Activated T-cell treated with anti-CD3 and anti-CD28 coated beads, Interleukin-2, amount 50 U/mL, for 72 hours (primary cell): ENCODE measurements around the gene KAZALD1. TPM values are rescaled to one million over a fixed set of nuclear protein-coding genes. Genes with fewer than 3 reads are reported as not detected.
"Not testable (repeated sequence)": the region's sequence is repeated elsewhere in the genome, so short reads cannot be mapped to it uniquely, and the experiment has no call there.

ENCODE experiments used
- ATAC-seq, 2 donors: fragments of 150-1000 bp; cut with Tn5 transposase; replicated peaks in 1 of 2; 2 replicates each; pipeline ENCODE4 v1.10.0; 2021; ENCODE audit warnings: moderate library complexity in 2 of 2, mild to moderate bottlenecking in 1 of 2
- DNase-seq, 2 donors: peaks; one replicate each; pipeline ENCODE4 v3.0.0; 2021 to 2022; ENCODE audit warnings: mixed read lengths in 1 of 2
- H3K27ac Mint-ChIP-seq: one replicate; pipeline ENCODE4 v1.8.0; 2022; ENCODE audit warnings: mild to moderate bottlenecking, moderate library complexity, mixed read lengths
- H3K27me3 Mint-ChIP-seq: one replicate; pipeline ENCODE4 v1.8.0; 2022; ENCODE audit warnings: low read depth, mixed read lengths
- H3K36me3 Mint-ChIP-seq, 2 donors: one replicate each; pipeline ENCODE4 v1.8.0; 2022; ENCODE audit warnings: mixed read lengths in 2 of 2, mild to moderate bottlenecking in 1 of 2; ENCODE audit not compliant: insufficient read depth in 2 of 2
- H3K4me1 Mint-ChIP-seq: one replicate; pipeline ENCODE4 v1.8.0; 2022; ENCODE audit warnings: low read depth, mixed read lengths
- H3K4me3 Mint-ChIP-seq, 2 donors: one replicate each; pipeline ENCODE4 v1.8.0; 2022; ENCODE audit warnings: mild to moderate bottlenecking in 2 of 2, mixed read lengths in 2 of 2, moderate library complexity in 2 of 2
- H3K9me3 Mint-ChIP-seq, 2 donors: one replicate each; pipeline ENCODE4 v1.8.0; 2022; ENCODE audit warnings: mixed read lengths in 2 of 2
- total RNA-seq, 2 donors: library from RNA; stranded (reverse); gene quantifications; one replicate each; pipeline ENCODE4 v1.2.3, GENCODE V29; 2022

The KAZALD1 gene
- total RNA-seq, 2 donors from 2014 or later = 0.49 to 0.53 TPM

- Mint-ChIP-seq H3K4me3 (peak overlapping the region; percentile 20 to 56), H3K4me1 (peaks cover 18% of the 10 kb centered on the region), H3K36me3 (no peaks in the 10 kb centered on the region), H3K27me3 (peaks cover 7% of the 10 kb centered on the region), H3K9me3 (no peaks in the 10 kb centered on the region), H3K27ac (no peak overlapping the region)
- DNase-seq = no peak
- ATAC-seq = no peak
These were observed 28.5 kb upstream of the KAZALD1 start for GRCh38 chr10:101033276-101033675.

- H3K27me3 Mint-ChIP-seq, H3K27ac Mint-ChIP-seq, DNase-seq, ATAC-seq, H3K36me3 Mint-ChIP-seq, H3K4me3 Mint-ChIP-seq, H3K9me3 Mint-ChIP-seq: not testable (repeated sequence)
- H3K4me1 Mint-ChIP-seq = peaks cover 18% of the 10 kb centered on the region
These were observed 27.4 kb upstream of the KAZALD1 start for GRCh38 chr10:101034404-101034803.

- no peak overlapping the region for H3K27ac Mint-ChIP-seq
- no peak overlapping the region for H3K4me3 Mint-ChIP-seq
- ATAC-seq (no peak), DNase-seq (no peak)
- no peaks in the 10 kb centered on the region for H3K36me3 Mint-ChIP-seq
- H3K27me3 Mint-ChIP-seq = no peaks in the 10 kb centered on the region
- no peaks in the 10 kb centered on the region for H3K9me3 Mint-ChIP-seq
- H3K4me1 Mint-ChIP-seq = peaks cover 18% of the 10 kb centered on the region
These were observed 26.5 kb upstream of the KAZALD1 start for GRCh38 chr10:101035314-101035713.

- no peak for ATAC-seq
- Mint-ChIP-seq H3K36me3 (no peaks in the 10 kb centered on the region), H3K27ac (no peak overlapping the region), H3K9me3 (no peaks in the 10 kb centered on the region), H3K4me1 (peaks cover 18% of the 10 kb centered on the region), H3K27me3 (no peaks in the 10 kb centered on the region), H3K4me3 (no peak overlapping the region)
- no peak for DNase-seq
These were observed 25.7 kb upstream of the KAZALD1 start for GRCh38 chr10:101035916-101036702.

GRCh38 chr10:101036726-101037125 lies 25.1 kb upstream of the KAZALD1 start:
- H3K9me3 Mint-ChIP-seq = no peaks in the 10 kb centered on the region
- no peak overlapping the region for H3K4me3 Mint-ChIP-seq
- H3K4me1 Mint-ChIP-seq = peaks cover 15% of the 10 kb centered on the region
- ATAC-seq (no peak), DNase-seq (no peak)
- no peaks in the 10 kb centered on the region for H3K36me3 Mint-ChIP-seq
- no peaks in the 10 kb centered on the region for H3K27me3 Mint-ChIP-seq
- no peak overlapping the region for H3K27ac Mint-ChIP-seq

GRCh38 chr10:101038484-101038883 lies 23.3 kb upstream of the KAZALD1 start:
- Mint-ChIP-seq H3K27me3 (no peaks in the 10 kb centered on the region), H3K4me3 (no peak overlapping the region), H3K27ac (no peak overlapping the region), H3K36me3 (no peaks in the 10 kb centered on the region), H3K9me3 (no peaks in the 10 kb centered on the region), H3K4me1 (peaks cover 19% of the 10 kb centered on the region)
- ATAC-seq (no peak), DNase-seq (no peak)

GRCh38 chr10:101040061-101040460 lies 21.7 kb upstream of the KAZALD1 start:
- Mint-ChIP-seq H3K4me1 (peaks cover 20% of the 10 kb centered on the region), H3K9me3 (no peaks in the 10 kb centered on the region), H3K27ac (no peak overlapping the region), H3K36me3 (no peaks in the 10 kb centered on the region), H3K27me3 (no peaks in the 10 kb centered on the region), H3K4me3 (no peak overlapping the region)
- ATAC-seq (no peak), DNase-seq (no peak)

- Mint-ChIP-seq H3K4me3 (no peak overlapping the region), H3K27ac (no peak overlapping the region), H3K27me3 (no peaks in the 10 kb centered on the region), H3K36me3 (no peaks in the 10 kb centered on the region), H3K9me3 (no peaks in the 10 kb centered on the region), H3K4me1 (peaks cover 20% of the 10 kb centered on the region)
- DNase-seq (no peak), ATAC-seq (no peak)
These were observed 20.9 kb upstream of the KAZALD1 start for GRCh38 chr10:101040851-101041250.

GRCh38 chr10:101041252-101041761 lies 20.5 kb upstream of the KAZALD1 start:
- Mint-ChIP-seq H3K4me1 (peaks cover 20% of the 10 kb centered on the region), H3K36me3 (no peaks in the 10 kb centered on the region), H3K27me3 (peaks cover 4% of the 10 kb centered on the region), H3K9me3 (no peaks in the 10 kb centered on the region), H3K4me3 (no peak overlapping the region), H3K27ac (no peak overlapping the region)
- ATAC-seq = peak; percentile 72 to 79
- DNase-seq = peak; percentile 74 to 77

GRCh38 chr10:101042118-101042517 lies 19.7 kb upstream of the KAZALD1 start:
- Mint-ChIP-seq H3K36me3 (no peaks in the 10 kb centered on the region), H3K9me3 (no peaks in the 10 kb centered on the region), H3K27ac (peak overlapping the region; percentile 40), H3K4me1 (peaks cover 20% of the 10 kb centered on the region), H3K27me3 (peaks cover 12% of the 10 kb centered on the region), H3K4me3 (peak overlapping the region; percentile 89 to 98)
- DNase-seq = no peak
- no peak for ATAC-seq

GRCh38 chr10:101042667-101043362 lies 19.0 kb upstream of the KAZALD1 start:
- Mint-ChIP-seq H3K4me3 (peak overlapping the region; percentile 89 to 98), H3K9me3 (no peaks in the 10 kb centered on the region), H3K27me3 (peaks cover 19% of the 10 kb centered on the region), H3K4me1 (peaks cover 20% of the 10 kb centered on the region), H3K27ac (peak overlapping the region; percentile 81), H3K36me3 (no peaks in the 10 kb centered on the region)
- DNase-seq (peak; percentile 94 to 95), ATAC-seq (peak; percentile 94 to 95)

- Mint-ChIP-seq H3K9me3 (no peaks in the 10 kb centered on the region), H3K4me1 (peaks cover 25% of the 10 kb centered on the region), H3K4me3 (peak overlapping the region; percentile 89 to 98), H3K36me3 (no peaks in the 10 kb centered on the region), H3K27ac (no peak overlapping the region), H3K27me3 (peaks cover 24% of the 10 kb centered on the region)
- ATAC-seq = no peak
- DNase-seq = no peak
These were observed 18.5 kb upstream of the KAZALD1 start for GRCh38 chr10:101043363-101043707.

GRCh38 chr10:101044117-101044516 lies 17.7 kb upstream of the KAZALD1 start:
- H3K4me3 Mint-ChIP-seq = peak overlapping the region in 1 of 2 donors; percentile 98
- H3K27ac Mint-ChIP-seq = no peak overlapping the region
- peaks cover 29% of the 10 kb centered on the region for H3K4me1 Mint-ChIP-seq
- DNase-seq (no peak), ATAC-seq (no peak)
- H3K9me3 Mint-ChIP-seq = no peaks in the 10 kb centered on the region
- peaks cover 32% of the 10 kb centered on the region for H3K27me3 Mint-ChIP-seq
- no peaks in the 10 kb centered on the region for H3K36me3 Mint-ChIP-seq
